GM23338 (cell line): ENCODE measurements around the gene ALDH1L2. TPM values are rescaled to one million over a fixed set of nuclear protein-coding genes. Genes with fewer than 3 reads are reported as not detected.

Experiments used
- ATAC-seq: fragments of 200-7000 bp; cut with Tn5 transposase; 3 replicates; pipeline ENCODE4 v1.9.1; 2020
- DNase-seq: peaks from one replicate; pipeline ENCODE4 v3.0.0-alpha.2; 2015; ENCODE audit warnings: low spot score
- H2AFZ ChIP-seq: fragments of 200-600 bp; sonication (generic); 2 replicates; pipeline ENCODE4 v1.8.0; 2016; ENCODE audit warnings: antibody characterized with exemption, mild to moderate bottlenecking, moderate library complexity
- H3F3A ChIP-seq: fragments of 200-600 bp; sonication (generic); replicated peaks from 2 replicates; pipeline ENCODE4 v1.8.0; 2017; ENCODE audit warnings: antibody characterized with exemption, mixed run types, low read depth
- H3K27ac ChIP-seq: fragments of 200-600 bp; sonication (generic); 2 replicates; pipeline ENCODE4 v1.6.1; 2016; ENCODE audit warnings: low read depth
- H3K27me3 ChIP-seq: fragments of 200-600 bp; sonication (generic); 2 replicates; pipeline ENCODE4 v1.8.0; 2016; ENCODE audit warnings: mild to moderate bottlenecking, mixed run types, moderate library complexity; ENCODE audit not compliant: insufficient read depth
- H3K36me3 ChIP-seq: fragments of 200-600 bp; sonication (generic); 2 replicates; pipeline ENCODE4 v1.8.0; 2016; ENCODE audit warnings: mild to moderate bottlenecking; ENCODE audit not compliant: insufficient read depth
- H3K4me1 ChIP-seq: fragments of 200-600 bp; sonication (generic); 2 replicates; pipeline ENCODE4 v1.8.0; 2016; ENCODE audit warnings: mild to moderate bottlenecking, moderate library complexity; ENCODE audit not compliant: insufficient read depth
- H3K4me2 ChIP-seq: fragments of 200-600 bp; sonication (generic); 2 replicates; pipeline ENCODE4 v1.7.1; 2017; ENCODE audit warnings: mixed run types
- H3K4me3 ChIP-seq: fragments of 200-600 bp; sonication (generic); 2 replicates; pipeline ENCODE4 v1.6.1; 2016; ENCODE audit warnings: mixed run types
- H3K79me2 ChIP-seq: fragments of 200-600 bp; sonication (generic); replicated peaks from 2 replicates; pipeline ENCODE4 v1.8.0; 2017; ENCODE audit warnings: mild to moderate bottlenecking; ENCODE audit not compliant: insufficient read depth
- H3K9me2 ChIP-seq: fragments of 200-600 bp; sonication (generic); 2 replicates; pipeline ENCODE4 v1.8.0; 2017; ENCODE audit not compliant: insufficient read depth
- H4K20me1 ChIP-seq: fragments of 200-600 bp; sonication (generic); replicated peaks from 2 replicates; pipeline ENCODE4 v1.8.0; 2017; ENCODE audit warnings: mild to moderate bottlenecking; ENCODE audit not compliant: insufficient read depth
- H3K27ac Mint-ChIP-seq: 2 replicates; pipeline ENCODE4 v1.8.0; 2020; ENCODE audit warnings: inconsistent platforms, mild to moderate bottlenecking, moderate library complexity, mixed read lengths
- H3K27me3 Mint-ChIP-seq: 3 replicates; pipeline ENCODE4 v1.8.0; 2022; ENCODE audit warnings: low read depth, mild to moderate bottlenecking, moderate library complexity, mixed read lengths, inconsistent platforms; ENCODE audit not compliant: insufficient read depth, poor library complexity
- H3K36me3 Mint-ChIP-seq: 3 replicates; pipeline ENCODE4 v1.8.0; 2021; ENCODE audit warnings: low read depth, mild to moderate bottlenecking, inconsistent platforms, moderate library complexity, mixed read lengths
- H3K4me1 Mint-ChIP-seq: 3 replicates; pipeline ENCODE4 v1.8.0; 2020; ENCODE audit warnings: mild to moderate bottlenecking, inconsistent platforms, mixed read lengths
- H3K4me3 Mint-ChIP-seq: 3 replicates; pipeline ENCODE4 v1.8.0; 2021; ENCODE audit warnings: moderate library complexity, mild to moderate bottlenecking, inconsistent platforms, mixed read lengths
- H3K9me3 Mint-ChIP-seq: 3 replicates; pipeline ENCODE4 v1.8.0; 2020; ENCODE audit warnings: moderate library complexity, mild to moderate bottlenecking, inconsistent platforms, mixed read lengths
- CREB1 ChIP-seq: fragments of 250-450 bp; sonication (Bioruptor Pico); IDR thresholded peaks from 2 replicates; pipeline ENCODE4 v1.5.0; 2020; ENCODE audit warnings: low read depth, mild to moderate bottlenecking, moderate library complexity
- ETS1 ChIP-seq: IDR thresholded peaks from 2 replicates; pipeline ENCODE4 v1.6.1; 2016; ENCODE audit warnings: antibody characterized with exemption
- EZH2 ChIP-seq: fragments of 200-600 bp; sonication (generic); IDR thresholded peaks from one replicate; pipeline ENCODE4 v1.8.0; 2017; ENCODE audit warnings: antibody characterized with exemption, mild to moderate bottlenecking, low read depth; ENCODE audit not compliant: unreplicated experiment
- EZH2phosphoT487 ChIP-seq: fragments of 200-600 bp; sonication (generic); IDR thresholded peaks from one replicate; pipeline ENCODE4 v1.8.1; 2018; ENCODE audit warnings: antibody characterized with exemption; ENCODE audit not compliant: unreplicated experiment
- JUNB ChIP-seq: IDR thresholded peaks from one replicate; pipeline ENCODE4 v1.6.1; 2016; ENCODE audit warnings: antibody characterized with exemption; ENCODE audit not compliant: unreplicated experiment
- NANOG ChIP-seq: IDR thresholded peaks from 2 replicates; pipeline ENCODE4 v1.6.1; 2016; ENCODE audit warnings: antibody characterized with exemption, borderline replicate concordance
- POLR2AphosphoS5 ChIP-seq: IDR thresholded peaks from 2 replicates; pipeline ENCODE4 v1.6.1; 2016; ENCODE audit warnings: antibody characterized with exemption, low read depth
- REST ChIP-seq: IDR thresholded peaks from one replicate; pipeline ENCODE4 v1.6.1; 2018; ENCODE audit warnings: antibody characterized with exemption; ENCODE audit not compliant: unreplicated experiment
- STAT1 ChIP-seq: IDR thresholded peaks from one replicate; pipeline ENCODE4 v1.6.1; 2016; ENCODE audit warnings: antibody characterized with exemption; ENCODE audit not compliant: unreplicated experiment
- ZNF114 ChIP-seq: fragments of 250-450 bp; sonication (Bioruptor Pico); IDR thresholded peaks from 2 replicates; pipeline ENCODE4 v1.5.0; 2020; ENCODE audit warnings: mild to moderate bottlenecking, moderate library complexity
- ZNF331 ChIP-seq: fragments of 250-450 bp; sonication (Bioruptor Pico); IDR thresholded peaks from 2 replicates; pipeline ENCODE4 v1.5.0; 2020; ENCODE audit warnings: low read depth, mild to moderate bottlenecking, moderate library complexity
- polyA plus RNA-seq: library from polyadenylated mRNA; unstranded; fragments of >200 nt; fragmentation: Nextera tagmentation; extraction: Ambion mirVana; gene quantifications from 2 replicates; pipeline ENCODE4 v1.2.1, GENCODE V29; 2016
- total RNA-seq: library from RNA; depleted of rRNA; stranded (reverse); fragments of >200 nt; shearing (Covaris generic); gene quantifications from 2 replicates; pipeline ENCODE4 v1.2.3, GENCODE V29; 2014
- TF ChIP-seq, protein P1 (sequence below), 2 experiments: fragments of 200-600 bp in 1 of 2; sonication (generic) in 1 of 2; conservative IDR thresholded peaks; 2 replicates each; pipeline versions ENCODE4 v1.5.1 to v1.6.1; 2016 to 2017; ENCODE audit warnings: antibody characterized with exemption in 2 of 2, low read depth in 2 of 2, mild to moderate bottlenecking in 2 of 2, moderate library complexity in 1 of 2
- TF ChIP-seq, protein P2 (sequence below): fragments of 250-450 bp; sonication (Bioruptor Pico); IDR thresholded peaks from 2 replicates; pipeline ENCODE4 v1.5.0; 2020; ENCODE audit warnings: mild to moderate bottlenecking, moderate library complexity

The ALDH1L2 gene
- total and polyA plus RNA-seq, 2 experiments from 2014 or later, result 5.8 to 9.1 TPM

- Mint-ChIP-seq H3K4me3 (no peak overlapping the region), H3K36me3 (peaks cover 19% of the 10 kb centered on the region; the same call in 2 of the 3 replicates), H3K4me1 (no peaks in the 10 kb centered on the region), H3K9me3 (no peaks in the 10 kb centered on the region), H3K27ac (no peak overlapping the region), H3K27me3 (no peaks in the 10 kb centered on the region)
- no peaks in the 10 kb centered on the region for H3K9me2 ChIP-seq
- H3K4me2 ChIP-seq, result no peak overlapping the region
- no peaks in the 10 kb centered on the region for H3K79me2 ChIP-seq
- no peak for ATAC-seq
- H4K20me1 ChIP-seq, result no peaks in the 10 kb centered on the region; the same call in 1 of the 2 replicates
- H3K4me3 ChIP-seq, result no peak overlapping the region
- H3K27ac ChIP-seq, result no peak overlapping the region
- DNase-seq, result no peak
- TF ChIP-seq EZH2phosphoT487 (no peak), JUNB (no peak), NANOG (no peak), REST (no peak), ETS1 (no peak), CREB1 (CRISPR knock-in tag) (no peak), STAT1 (no peak), POLR2AphosphoS5 (no peak), EZH2 (no peak), ZNF114 (no peak), ZNF331 (CRISPR knock-in tag) (no peak)
- TF ChIP-seq, protein P1, sequence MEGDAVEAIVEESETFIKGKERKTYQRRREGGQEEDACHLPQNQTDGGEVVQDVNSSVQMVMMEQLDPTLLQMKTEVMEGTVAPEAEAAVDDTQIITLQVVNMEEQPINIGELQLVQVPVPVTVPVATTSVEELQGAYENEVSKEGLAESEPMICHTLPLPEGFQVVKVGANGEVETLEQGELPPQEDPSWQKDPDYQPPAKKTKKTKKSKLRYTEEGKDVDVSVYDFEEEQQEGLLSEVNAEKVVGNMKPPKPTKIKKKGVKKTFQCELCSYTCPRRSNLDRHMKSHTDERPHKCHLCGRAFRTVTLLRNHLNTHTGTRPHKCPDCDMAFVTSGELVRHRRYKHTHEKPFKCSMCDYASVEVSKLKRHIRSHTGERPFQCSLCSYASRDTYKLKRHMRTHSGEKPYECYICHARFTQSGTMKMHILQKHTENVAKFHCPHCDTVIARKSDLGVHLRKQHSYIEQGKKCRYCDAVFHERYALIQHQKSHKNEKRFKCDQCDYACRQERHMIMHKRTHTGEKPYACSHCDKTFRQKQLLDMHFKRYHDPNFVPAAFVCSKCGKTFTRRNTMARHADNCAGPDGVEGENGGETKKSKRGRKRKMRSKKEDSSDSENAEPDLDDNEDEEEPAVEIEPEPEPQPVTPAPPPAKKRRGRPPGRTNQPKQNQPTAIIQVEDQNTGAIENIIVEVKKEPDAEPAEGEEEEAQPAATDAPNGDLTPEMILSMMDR (conservative IDR thresholded peaks at IDR 0.05; ENCODE audit: low read depth in 2 of 2), result no peak
- TF ChIP-seq, protein P2, sequence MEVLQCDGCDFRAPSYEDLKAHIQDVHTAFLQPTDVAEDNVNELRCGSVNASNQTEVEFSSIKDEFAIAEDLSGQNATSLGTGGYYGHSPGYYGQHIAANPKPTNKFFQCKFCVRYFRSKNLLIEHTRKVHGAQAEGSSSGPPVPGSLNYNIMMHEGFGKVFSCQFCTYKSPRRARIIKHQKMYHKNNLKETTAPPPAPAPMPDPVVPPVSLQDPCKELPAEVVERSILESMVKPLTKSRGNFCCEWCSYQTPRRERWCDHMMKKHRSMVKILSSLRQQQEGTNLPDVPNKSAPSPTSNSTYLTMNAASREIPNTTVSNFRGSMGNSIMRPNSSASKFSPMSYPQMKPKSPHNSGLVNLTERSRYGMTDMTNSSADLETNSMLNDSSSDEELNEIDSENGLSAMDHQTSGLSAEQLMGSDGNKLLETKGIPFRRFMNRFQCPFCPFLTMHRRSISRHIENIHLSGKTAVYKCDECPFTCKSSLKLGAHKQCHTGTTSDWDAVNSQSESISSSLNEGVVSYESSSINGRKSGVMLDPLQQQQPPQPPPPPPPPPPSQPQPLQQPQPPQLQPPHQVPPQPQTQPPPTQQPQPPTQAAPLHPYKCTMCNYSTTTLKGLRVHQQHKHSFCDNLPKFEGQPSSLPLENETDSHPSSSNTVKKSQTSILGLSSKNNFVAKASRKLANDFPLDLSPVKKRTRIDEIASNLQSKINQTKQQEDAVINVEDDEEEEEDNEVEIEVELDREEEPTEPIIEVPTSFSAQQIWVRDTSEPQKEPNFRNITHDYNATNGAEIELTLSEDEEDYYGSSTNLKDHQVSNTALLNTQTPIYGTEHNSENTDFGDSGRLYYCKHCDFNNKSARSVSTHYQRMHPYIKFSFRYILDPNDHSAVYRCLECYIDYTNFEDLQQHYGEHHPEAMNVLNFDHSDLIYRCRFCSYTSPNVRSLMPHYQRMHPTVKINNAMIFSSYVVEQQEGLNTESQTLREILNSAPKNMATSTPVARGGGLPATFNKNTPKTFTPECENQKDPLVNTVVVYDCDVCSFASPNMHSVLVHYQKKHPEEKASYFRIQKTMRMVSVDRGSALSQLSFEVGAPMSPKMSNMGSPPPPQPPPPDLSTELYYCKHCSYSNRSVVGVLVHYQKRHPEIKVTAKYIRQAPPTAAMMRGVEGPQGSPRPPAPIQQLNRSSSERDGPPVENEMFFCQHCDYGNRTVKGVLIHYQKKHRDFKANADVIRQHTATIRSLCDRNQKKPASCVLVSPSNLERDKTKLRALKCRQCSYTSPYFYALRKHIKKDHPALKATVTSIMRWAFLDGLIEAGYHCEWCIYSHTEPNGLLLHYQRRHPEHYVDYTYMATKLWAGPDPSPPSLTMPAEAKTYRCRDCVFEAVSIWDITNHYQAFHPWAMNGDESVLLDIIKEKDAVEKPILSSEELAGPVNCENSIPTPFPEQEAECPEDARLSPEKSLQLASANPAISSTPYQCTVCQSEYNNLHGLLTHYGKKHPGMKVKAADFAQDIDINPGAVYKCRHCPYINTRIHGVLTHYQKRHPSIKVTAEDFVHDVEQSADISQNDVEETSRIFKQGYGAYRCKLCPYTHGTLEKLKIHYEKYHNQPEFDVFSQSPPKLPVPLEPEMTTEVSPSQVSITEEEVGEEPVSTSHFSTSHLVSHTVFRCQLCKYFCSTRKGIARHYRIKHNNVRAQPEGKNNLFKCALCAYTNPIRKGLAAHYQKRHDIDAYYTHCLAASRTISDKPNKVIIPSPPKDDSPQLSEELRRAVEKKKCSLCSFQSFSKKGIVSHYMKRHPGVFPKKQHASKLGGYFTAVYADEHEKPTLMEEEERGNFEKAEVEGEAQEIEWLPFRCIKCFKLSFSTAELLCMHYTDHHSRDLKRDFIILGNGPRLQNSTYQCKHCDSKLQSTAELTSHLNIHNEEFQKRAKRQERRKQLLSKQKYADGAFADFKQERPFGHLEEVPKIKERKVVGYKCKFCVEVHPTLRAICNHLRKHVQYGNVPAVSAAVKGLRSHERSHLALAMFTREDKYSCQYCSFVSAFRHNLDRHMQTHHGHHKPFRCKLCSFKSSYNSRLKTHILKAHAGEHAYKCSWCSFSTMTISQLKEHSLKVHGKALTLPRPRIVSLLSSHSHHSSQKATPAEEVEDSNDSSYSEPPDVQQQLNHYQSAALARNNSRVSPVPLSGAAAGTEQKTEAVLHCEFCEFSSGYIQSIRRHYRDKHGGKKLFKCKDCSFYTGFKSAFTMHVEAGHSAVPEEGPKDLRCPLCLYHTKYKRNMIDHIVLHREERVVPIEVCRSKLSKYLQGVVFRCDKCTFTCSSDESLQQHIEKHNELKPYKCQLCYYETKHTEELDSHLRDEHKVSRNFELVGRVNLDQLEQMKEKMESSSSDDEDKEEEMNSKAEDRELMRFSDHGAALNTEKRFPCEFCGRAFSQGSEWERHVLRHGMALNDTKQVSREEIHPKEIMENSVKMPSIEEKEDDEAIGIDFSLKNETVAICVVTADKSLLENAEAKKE (CRISPR knock-in tag), result no peak
- no peak overlapping the region for H2AFZ ChIP-seq
- no peaks in the 10 kb centered on the region; the same call in none of the 2 replicates for H3K36me3 ChIP-seq
- no peaks in the 10 kb centered on the region for H3K4me1 ChIP-seq
- no peaks in the 10 kb centered on the region for H3K27me3 ChIP-seq
- no peaks in the 10 kb centered on the region for H3F3A ChIP-seq
These were observed 43.1 kb downstream of the ALDH1L2 start for GRCh38 chr12:105041186-105041585.
